ENCODE results near the gene EHBP1L1. TPM values are rescaled to one million over a fixed set of nuclear protein-coding genes. Genes with fewer than 3 reads are reported as not detected.
A peak's percentile ranks its signal among the peaks of the same experiment; 100 is the strongest.

The EHBP1L1 gene
- polyA plus RNA-seq, 1 donor from 2014 or later = 18.3 TPM

GRCh38 chr11:65625628-65626342 lies 49.9 kb downstream of the EHBP1L1 start:
- TF ChIP-seq EP300 (conservative IDR thresholded peaks at IDR 0.05; ENCODE audit: poor library complexity, severe bottlenecking) (no peak), SMC3 (conservative IDR thresholded peaks at IDR 0.05; ENCODE audit: poor library complexity) (no peak), CTCF (IDR thresholded peaks at IDR 0.05; ENCODE audit: poor library complexity, severe bottlenecking) (peak; percentile 41), POLR2AphosphoS5 (IDR thresholded peaks at IDR 0.05) (no peak), REST (IDR thresholded peaks at IDR 0.05; ENCODE audit: borderline replicate concordance) (no peak), TAF1 (IDR thresholded peaks at IDR 0.05; ENCODE audit: low read depth) (no peak), RAD21 (conservative IDR thresholded peaks at IDR 0.05) (peak; percentile 31)
- H3K9me2 ChIP-seq (ENCODE audit: insufficient read depth, low read length) = no peaks in the 10 kb centered on the region
- no peaks in the 10 kb centered on the region for H3K27me3 ChIP-seq (ENCODE audit: insufficient read depth, low read depth, low read length)
- H2AFZ ChIP-seq (ENCODE audit: low read depth, low read length) = no peak overlapping the region
- H3K36me3 ChIP-seq (ENCODE audit: insufficient read depth, low read length) = no peaks in the 10 kb centered on the region
- H3K27ac ChIP-seq (ENCODE audit: low read length) = no peak overlapping the region
- no peaks in the 10 kb centered on the region for H3K79me2 ChIP-seq (replicated peaks; ENCODE audit: insufficient read depth, low read length)
- no peak overlapping the region for H3K4me2 ChIP-seq (ENCODE audit: low read length)
- H4K20me1 ChIP-seq (ENCODE audit: insufficient read depth) = no peaks in the 10 kb centered on the region
- H3F3A ChIP-seq (ENCODE audit: insufficient read depth, low read length, poor library complexity, severe bottlenecking) = no peaks in the 10 kb centered on the region
- no peaks in the 10 kb centered on the region for H3K9me3 ChIP-seq (ENCODE audit: low read length)
- H3K9ac ChIP-seq (ENCODE audit: low read length) = no peak overlapping the region
- no peak overlapping the region for H3K4me3 ChIP-seq (ENCODE audit: low read length)

GRCh38 chr11:65627202-65627601 lies 51.3 kb downstream of the EHBP1L1 start:
- no peaks in the 10 kb centered on the region for H3K36me3 ChIP-seq (ENCODE audit: insufficient read depth, low read length)

More at GRCh38 chr11:65627202-65627601, 51.3 kb downstream of the EHBP1L1 start:
- Histone ChIP-seq H4K20me1 (ENCODE audit: insufficient read depth) (no peaks in the 10 kb centered on the region), H3K9me2 (ENCODE audit: insufficient read depth, low read length) (no peaks in the 10 kb centered on the region), H3K4me2 (ENCODE audit: low read length) (no peak overlapping the region), H3K9me3 (ENCODE audit: low read length) (no peaks in the 10 kb centered on the region), H2AFZ (ENCODE audit: low read depth, low read length) (no peak overlapping the region), H3K27ac (ENCODE audit: low read length) (no peak overlapping the region), H3F3A (ENCODE audit: insufficient read depth, low read length, poor library complexity, severe bottlenecking) (no peaks in the 10 kb centered on the region), H3K4me3 (ENCODE audit: low read length) (no peak overlapping the region), H3K27me3 (ENCODE audit: insufficient read depth, low read depth, low read length) (no peaks in the 10 kb centered on the region), H3K79me2 (replicated peaks; ENCODE audit: insufficient read depth, low read length) (no peaks in the 10 kb centered on the region), H3K9ac (ENCODE audit: low read length) (no peak overlapping the region)
- TF ChIP-seq SMC3 (conservative IDR thresholded peaks at IDR 0.05; ENCODE audit: poor library complexity) (no peak), REST (IDR thresholded peaks at IDR 0.05; ENCODE audit: borderline replicate concordance) (no peak), CTCF (IDR thresholded peaks at IDR 0.05; ENCODE audit: poor library complexity, severe bottlenecking) (no peak), MXI1 (conservative IDR thresholded peaks at IDR 0.05; ENCODE audit: poor library complexity, severe bottlenecking) (no peak), EP300 (conservative IDR thresholded peaks at IDR 0.05; ENCODE audit: poor library complexity, severe bottlenecking) (no peak), RAD21 (conservative IDR thresholded peaks at IDR 0.05) (no peak), POLR2AphosphoS5 (IDR thresholded peaks at IDR 0.05) (no peak), EZH2 (IDR thresholded peaks at IDR 0.05; ENCODE audit: borderline replicate concordance, insufficient read depth, low read length, poor library complexity, severe bottlenecking) (no peak), TAF1 (IDR thresholded peaks at IDR 0.05; ENCODE audit: low read depth) (no peak)

All from neural cell (in vitro differentiated cells).